OCI-LY7 (cell line): ENCODE measurements around the gene CLSTN1.

Source experiments
- CTCF ChIP-seq: fragments of 200-600 bp; sonication (generic); conservative IDR thresholded peaks from 2 replicates; pipeline ENCODE4 v1.5.1; 2014; ENCODE audit warnings: mild to moderate bottlenecking, antibody characterized with exemption, low read length, moderate library complexity, mixed read lengths
- EZH2phosphoT487 ChIP-seq: fragments of 200-600 bp; sonication (generic); IDR thresholded peaks from 2 replicates; pipeline ENCODE4 v1.6.1; 2018; ENCODE audit warnings: low read depth, borderline replicate concordance, mild to moderate bottlenecking, mixed run types, antibody characterized with exemption, low read length, moderate library complexity, mixed read lengths

DNA sequence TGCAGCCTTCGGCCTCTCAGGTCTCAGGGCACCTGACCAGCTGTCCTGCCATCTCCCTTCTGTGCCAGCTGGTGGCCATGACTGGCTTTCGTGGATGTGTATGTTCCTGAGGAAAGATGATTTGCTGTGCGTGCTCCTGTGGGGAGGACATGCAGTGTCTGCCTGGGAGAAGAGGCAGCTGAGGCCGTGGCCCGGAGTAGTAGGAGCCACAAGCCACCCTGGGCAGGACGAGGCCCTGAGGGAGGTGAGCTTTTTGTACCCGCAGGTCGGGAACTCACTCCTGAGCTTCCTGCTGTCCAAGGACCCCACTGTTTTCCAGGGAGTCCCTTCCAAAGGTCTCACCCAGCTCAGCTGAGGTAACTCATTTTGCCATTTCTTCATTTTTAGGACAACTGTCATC lies 113.7 kb downstream of the CLSTN1 start:
- TF ChIP-seq CTCF (no peak), EZH2phosphoT487 (no peak)
